Adipocyte (in vitro differentiated cells): Measurements from ENCODE around the gene PCBP3.

ENCODE experiments used
- DNase-seq: peaks from one replicate; pipeline ENCODE4 v3.0.0-alpha.2; 2015; ENCODE audit warnings: low read depth
- H3K27me3 ChIP-seq: replicated peaks from 2 replicates; pipeline ENCODE4 v1.7.0; 2013; ENCODE audit warnings: mild to moderate bottlenecking, low read length, moderate library complexity; ENCODE audit not compliant: control insufficient read depth, insufficient read depth
- H3K36me3 ChIP-seq: 2 replicates; pipeline ENCODE4 v1.7.0; 2013; ENCODE audit warnings: low read length, mild to moderate bottlenecking, moderate library complexity; ENCODE audit not compliant: control insufficient read depth, insufficient read depth, severe bottlenecking
- H3K4me1 ChIP-seq: 2 replicates; pipeline ENCODE4 v1.7.0; 2013; ENCODE audit warnings: mild to moderate bottlenecking, low read length, moderate library complexity; ENCODE audit not compliant: control insufficient read depth, insufficient read depth
- H3K4me3 ChIP-seq: 2 replicates; pipeline ENCODE4 v1.7.0; 2013; ENCODE audit warnings: mild to moderate bottlenecking, low read length, moderate library complexity
- H3K9ac ChIP-seq: 2 replicates; pipeline ENCODE4 v1.7.0; 2013; ENCODE audit warnings: mild to moderate bottlenecking, low read length, moderate library complexity
- H3K9me3 ChIP-seq: 2 replicates; pipeline ENCODE4 v1.7.0; 2013; ENCODE audit warnings: mild to moderate bottlenecking, low read length, moderate library complexity; ENCODE audit not compliant: control insufficient read depth

The PCBP3 gene

DNA sequence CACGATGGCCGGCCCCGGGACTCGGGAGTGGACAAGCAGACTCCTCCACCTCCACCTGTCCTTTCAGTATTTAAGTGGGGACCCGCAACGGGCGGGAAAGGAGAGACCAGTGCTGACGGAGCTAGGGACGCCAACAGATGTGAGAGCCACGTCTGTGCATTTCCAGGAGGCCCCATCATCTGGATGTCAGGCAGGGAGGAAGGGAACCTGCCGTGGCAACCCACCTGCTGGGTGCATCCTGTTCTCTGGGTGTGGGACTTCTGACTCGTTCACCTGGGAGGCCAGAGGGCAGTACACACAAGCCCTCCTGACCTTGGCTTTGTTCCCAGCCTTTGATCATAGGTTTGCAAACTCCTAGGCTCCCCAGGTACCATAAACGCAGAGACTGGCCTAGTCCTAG is 5.6 kb upstream of the PCBP3 start:
- H3K27me3 ChIP-seq, result no peaks in the 10 kb centered on the region
- H3K36me3 ChIP-seq, result no peaks in the 10 kb centered on the region
- H3K4me3 ChIP-seq, result no peak overlapping the region
- no peak overlapping the region for H3K9ac ChIP-seq
- no peak for DNase-seq
- H3K4me1 ChIP-seq, result peaks cover 23% of the 10 kb centered on the region
- H3K9me3 ChIP-seq, result no peaks in the 10 kb centered on the region

DNA sequence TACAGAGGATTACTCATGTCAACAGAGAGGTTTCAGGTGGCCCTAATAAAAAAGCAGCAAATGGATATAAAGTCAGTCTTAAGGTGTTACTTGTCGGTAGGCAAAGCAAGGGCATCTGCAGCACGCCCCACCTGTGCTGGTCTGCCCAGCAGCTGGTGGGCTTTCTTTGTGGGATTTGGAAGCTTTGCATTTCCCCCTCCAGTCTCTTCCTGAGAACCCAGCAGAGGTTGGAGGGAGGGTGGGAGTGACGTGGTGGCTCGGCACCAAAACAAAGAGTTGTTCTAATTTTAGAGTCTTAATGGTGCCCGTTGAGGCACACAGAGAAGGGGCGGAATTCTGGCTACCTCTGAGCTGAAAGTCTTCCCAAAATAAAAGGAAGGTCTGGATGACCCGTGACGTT is 4.8 kb upstream of the PCBP3 start:
- peaks cover 23% of the 10 kb centered on the region for H3K4me1 ChIP-seq
- H3K27me3 ChIP-seq, result no peaks in the 10 kb centered on the region
- no peak overlapping the region for H3K4me3 ChIP-seq
- H3K36me3 ChIP-seq, result no peaks in the 10 kb centered on the region
- DNase-seq, result no peak
- no peaks in the 10 kb centered on the region for H3K9me3 ChIP-seq
- no peak overlapping the region for H3K9ac ChIP-seq

DNA sequence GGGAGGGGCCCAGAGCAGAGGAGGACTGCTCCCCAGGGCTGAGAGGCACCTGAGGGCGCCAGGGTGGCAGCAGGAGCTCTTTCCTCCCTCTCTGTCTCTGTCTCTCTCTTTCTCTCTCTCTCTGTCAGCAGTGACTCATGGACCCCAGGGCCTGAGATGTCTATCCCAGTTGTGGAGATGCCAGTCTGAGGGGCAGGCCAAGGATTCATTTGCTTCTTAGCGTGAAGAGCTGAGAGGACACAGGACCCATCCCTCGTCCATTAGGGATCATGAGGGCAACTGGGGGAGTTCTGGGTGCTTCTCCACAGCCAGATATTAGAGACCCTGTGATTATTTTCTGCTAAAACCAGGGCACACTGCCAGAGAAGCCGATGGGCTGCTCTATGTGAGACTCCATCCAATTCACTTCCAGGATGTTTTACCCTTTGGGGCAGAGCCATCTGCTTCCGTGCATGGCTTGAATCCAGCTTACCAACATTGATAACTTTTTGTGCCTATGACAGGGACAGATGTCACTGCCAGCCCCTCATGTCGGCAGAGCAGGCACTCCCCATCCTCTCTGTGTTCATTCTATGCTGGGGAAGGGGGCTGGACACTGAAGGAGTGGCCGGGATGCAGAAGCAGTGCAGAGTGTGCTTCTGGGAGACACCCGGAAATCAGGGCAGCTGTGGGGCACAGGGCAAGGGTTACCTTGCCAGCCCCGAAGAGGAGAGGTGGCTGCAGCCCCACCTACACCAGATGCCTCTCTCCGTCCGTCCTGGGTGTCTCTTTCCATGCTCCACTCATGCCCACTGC is 4.1 kb upstream of the PCBP3 start:
- Histone ChIP-seq H3K9me3 (no peaks in the 10 kb centered on the region), H3K4me3 (no peak overlapping the region), H3K9ac (no peak overlapping the region), H3K4me1 (peaks cover 23% of the 10 kb centered on the region), H3K36me3 (no peaks in the 10 kb centered on the region), H3K27me3 (no peaks in the 10 kb centered on the region)
- no peak for DNase-seq

DNA sequence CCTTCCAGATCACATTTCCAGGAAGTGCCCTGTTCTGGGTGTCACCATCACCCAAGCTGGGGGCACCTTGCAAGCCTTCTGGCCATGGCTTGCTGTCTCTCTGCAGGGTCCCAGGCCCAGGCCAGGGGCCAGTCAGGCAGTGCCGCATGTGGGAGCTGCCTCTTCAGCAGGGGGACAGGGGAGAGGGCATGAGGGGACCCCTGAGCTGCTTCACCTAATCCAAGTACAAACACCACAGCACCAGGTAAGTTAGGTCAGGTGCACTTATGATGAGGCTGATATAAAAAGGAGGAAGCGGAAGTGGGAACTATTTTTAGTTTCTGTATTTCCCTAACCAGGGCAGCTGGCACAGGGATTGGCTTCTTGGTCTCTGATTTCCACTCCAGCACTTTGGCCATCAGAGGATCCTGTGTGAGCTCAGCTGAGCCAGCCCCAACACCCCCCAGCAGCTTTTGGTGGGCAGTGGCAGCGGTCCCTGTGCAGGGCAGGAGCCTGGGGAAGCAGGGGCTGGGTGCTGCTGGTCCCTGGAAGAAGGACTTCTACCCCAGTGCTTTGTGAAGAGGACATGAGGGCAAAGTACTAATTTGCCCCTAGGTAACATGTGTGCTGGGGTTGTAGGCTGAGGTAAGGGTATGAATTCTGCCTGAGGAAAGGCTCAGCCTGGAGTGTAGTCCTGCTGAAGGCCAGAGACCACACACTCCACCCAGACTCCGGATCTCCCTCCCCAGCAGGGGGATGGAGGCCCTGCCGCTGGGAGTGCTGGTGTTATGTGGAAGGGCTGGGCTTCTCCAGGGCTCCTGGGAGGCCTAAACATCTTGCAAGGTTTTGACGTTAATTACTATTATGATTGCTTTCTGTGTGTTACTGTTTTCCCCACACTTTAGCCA is 3.3 kb upstream of the PCBP3 start:
- H3K36me3 ChIP-seq, result no peaks in the 10 kb centered on the region
- no peaks in the 10 kb centered on the region for H3K27me3 ChIP-seq
- peak overlapping the region; percentile 43 for H3K9ac ChIP-seq
- peaks cover 21% of the 10 kb centered on the region for H3K4me1 ChIP-seq
- no peaks in the 10 kb centered on the region for H3K9me3 ChIP-seq
- H3K4me3 ChIP-seq, result no peak overlapping the region
- DNase-seq, result no peak

GRCh38 chr21:45640888-45641479 is 2.5 kb upstream of the PCBP3 start:
- H3K9ac ChIP-seq, result peak overlapping the region; percentile 54
- no peaks in the 10 kb centered on the region for H3K27me3 ChIP-seq
- no peak for DNase-seq
- H3K4me3 ChIP-seq, result no peak overlapping the region
- peaks cover 26% of the 10 kb centered on the region for H3K4me1 ChIP-seq
- H3K36me3 ChIP-seq, result no peaks in the 10 kb centered on the region
- H3K9me3 ChIP-seq, result no peaks in the 10 kb centered on the region

- H3K4me1 ChIP-seq, result peaks cover 26% of the 10 kb centered on the region
- peak overlapping the region; percentile 54 for H3K9ac ChIP-seq
- no peaks in the 10 kb centered on the region for H3K9me3 ChIP-seq
- no peaks in the 10 kb centered on the region for H3K36me3 ChIP-seq
- no peak overlapping the region for H3K4me3 ChIP-seq
- DNase-seq, result no peak
- H3K27me3 ChIP-seq, result no peaks in the 10 kb centered on the region
Measured at GRCh38 chr21:45641480-45642035, 2.0 kb upstream of the PCBP3 start.

DNA sequence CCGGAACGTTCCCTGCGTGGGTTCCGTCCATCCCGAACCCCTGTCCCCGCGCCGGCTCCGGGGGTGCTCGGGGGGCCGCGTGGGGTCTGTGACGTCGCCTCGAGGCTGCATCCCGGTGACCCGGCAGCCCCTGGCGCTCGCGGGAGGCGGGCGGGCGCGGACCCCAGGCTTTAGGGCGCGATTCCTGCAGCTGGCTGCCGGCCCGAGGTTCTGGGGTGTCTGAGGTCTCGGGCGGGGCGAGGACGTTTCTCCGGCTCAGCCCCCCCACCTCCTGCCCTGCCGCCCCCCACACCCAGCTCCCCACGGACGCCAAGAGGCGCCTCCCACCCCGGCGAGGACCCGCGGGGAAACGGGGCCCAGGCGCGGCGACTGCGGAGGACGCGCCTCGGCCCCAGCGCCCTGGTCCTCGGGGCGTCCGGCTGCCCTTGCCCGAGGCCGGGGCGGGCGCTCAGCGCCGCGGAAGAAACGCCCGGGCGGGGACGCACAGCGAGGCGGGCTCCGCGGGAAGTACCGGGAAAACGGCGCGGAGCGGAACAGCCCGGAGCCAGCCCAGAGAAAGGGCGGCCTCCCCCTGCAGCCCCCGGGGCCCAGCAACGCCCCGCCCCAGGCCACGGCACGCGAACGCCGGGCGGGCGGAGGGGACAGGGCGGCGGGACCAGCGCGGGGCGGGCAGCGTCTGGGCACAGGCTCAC is 1.3 kb upstream of the PCBP3 start:
- H3K9ac ChIP-seq, result no peak overlapping the region
- peaks cover 26% of the 10 kb centered on the region for H3K4me1 ChIP-seq
- no peaks in the 10 kb centered on the region for H3K27me3 ChIP-seq
- DNase-seq, result peak; percentile 14
- H3K4me3 ChIP-seq, result peak overlapping the region; percentile 50
- no peaks in the 10 kb centered on the region for H3K36me3 ChIP-seq
- H3K9me3 ChIP-seq, result no peaks in the 10 kb centered on the region

DNA sequence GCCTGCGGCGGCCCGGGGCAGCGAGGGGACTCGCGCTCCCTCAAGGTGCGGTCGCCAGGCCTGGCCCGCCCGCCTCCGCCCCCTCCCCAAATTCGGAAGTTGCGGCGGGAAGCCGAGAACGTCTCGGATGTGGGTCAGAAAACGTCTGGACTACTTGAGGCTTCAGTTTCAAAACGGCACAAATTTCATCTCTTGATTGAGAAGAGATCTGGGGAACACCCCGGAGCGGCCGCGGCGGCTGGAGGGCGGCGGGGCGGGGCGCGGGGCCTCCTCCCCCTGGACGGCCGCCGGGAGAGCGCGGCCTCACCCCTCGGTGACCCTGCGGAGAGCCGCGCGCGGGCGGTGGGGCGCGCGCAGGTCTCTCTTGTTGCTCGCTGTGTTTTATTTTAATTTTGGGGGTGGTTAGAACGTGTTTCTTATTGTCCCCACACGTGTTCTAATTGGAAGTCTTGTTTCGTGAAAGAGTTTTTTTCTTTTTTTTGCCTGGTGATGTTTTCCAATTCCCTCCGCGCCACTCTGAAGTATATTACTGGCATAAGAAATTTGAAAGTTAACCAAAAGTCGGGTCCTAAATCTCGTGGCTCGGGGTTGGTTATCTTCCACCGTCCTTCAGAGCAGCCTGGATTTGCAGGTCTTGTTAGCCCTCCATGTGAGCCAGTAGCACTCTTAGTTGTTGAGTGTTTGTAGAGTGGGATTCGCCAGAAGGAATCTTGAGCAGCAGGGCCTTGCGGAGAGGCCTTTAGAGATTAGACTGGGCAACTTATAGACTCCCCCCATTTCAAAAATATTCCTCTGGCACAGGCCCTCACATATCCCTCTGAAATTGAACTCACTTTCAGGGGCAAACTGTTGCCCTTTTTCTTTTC is 749 bp downstream of the PCBP3 start:
- H3K9me3 ChIP-seq, result no peaks in the 10 kb centered on the region
- peak; percentile 71 for DNase-seq
- peaks cover 25% of the 10 kb centered on the region for H3K4me1 ChIP-seq
- H3K4me3 ChIP-seq, result peak overlapping the region; percentile 84
- peak overlapping the region; percentile 78 for H3K9ac ChIP-seq
- no peaks in the 10 kb centered on the region for H3K36me3 ChIP-seq
- H3K27me3 ChIP-seq, result no peaks in the 10 kb centered on the region

DNA sequence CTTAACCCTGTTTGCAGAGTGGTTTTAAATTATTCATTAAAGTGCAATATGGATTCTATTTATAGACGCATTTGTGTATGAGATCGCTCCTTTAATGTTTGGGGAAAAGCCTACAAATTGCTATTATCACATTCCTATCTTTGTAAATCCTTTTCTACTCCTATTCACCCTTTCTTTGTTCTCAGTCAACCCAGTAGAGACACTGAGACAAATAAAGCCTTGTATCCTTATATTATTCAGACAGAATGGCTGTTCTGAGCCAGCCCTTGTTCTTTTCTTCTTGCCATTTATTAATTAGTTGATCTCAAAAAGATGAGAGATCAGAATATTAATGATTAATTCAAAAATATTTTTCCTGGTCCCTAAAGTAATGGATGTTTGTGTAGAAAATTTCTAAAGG is 8.4 kb downstream of the PCBP3 start:
- Histone ChIP-seq H3K9me3 (no peaks in the 10 kb centered on the region), H3K27me3 (no peaks in the 10 kb centered on the region), H3K4me3 (no peak overlapping the region), H3K36me3 (no peaks in the 10 kb centered on the region), H3K9ac (no peak overlapping the region), H3K4me1 (peaks cover 35% of the 10 kb centered on the region)
- no peak for DNase-seq

- no peaks in the 10 kb centered on the region for H3K27me3 ChIP-seq
- peaks cover 45% of the 10 kb centered on the region for H3K4me1 ChIP-seq
- peak overlapping the region; percentile 51 for H3K9ac ChIP-seq
- no peaks in the 10 kb centered on the region for H3K9me3 ChIP-seq
- peak overlapping the region; percentile 60 for H3K4me3 ChIP-seq
- no peaks in the 10 kb centered on the region for H3K36me3 ChIP-seq
- DNase-seq, result peak; percentile 68
Measured at GRCh38 chr21:45655124-45655523, 11.6 kb downstream of the PCBP3 start.
